OCI-LY1 (cell line): ENCODE measurements around the gene MBNL1.

Source experiments
- CTCF ChIP-seq: fragments of 200-600 bp; sonication (generic), shearing (Covaris generic); IDR thresholded peaks from 2 replicates; pipeline ENCODE4 v1.5.1; 2017; ENCODE audit warnings: mild to moderate bottlenecking, antibody characterized with exemption, low read length, moderate library complexity, mixed read lengths
- EZH2 ChIP-seq: fragments of 200-600 bp; sonication (generic), shearing (Covaris generic); IDR thresholded peaks from 2 replicates; pipeline ENCODE4 v1.8.0; 2017; ENCODE audit warnings: borderline replicate concordance, mixed run types, mild to moderate bottlenecking, antibody characterized with exemption, low read length, moderate library complexity, mixed read lengths

GRCh38 chr3:152356870-152357276, 88.1 kb downstream of the MBNL1 start:
- TF ChIP-seq CTCF = no peak
- no peak for TF ChIP-seq EZH2
